ENCODE data around the gene CDC42SE2. TPM values are rescaled to one million over a fixed set of nuclear protein-coding genes. Genes with fewer than 3 reads are reported as not detected.

Gene CDC42SE2
- polyA plus RNA-seq, 1 experiment, result 6.7 TPM

DNA sequence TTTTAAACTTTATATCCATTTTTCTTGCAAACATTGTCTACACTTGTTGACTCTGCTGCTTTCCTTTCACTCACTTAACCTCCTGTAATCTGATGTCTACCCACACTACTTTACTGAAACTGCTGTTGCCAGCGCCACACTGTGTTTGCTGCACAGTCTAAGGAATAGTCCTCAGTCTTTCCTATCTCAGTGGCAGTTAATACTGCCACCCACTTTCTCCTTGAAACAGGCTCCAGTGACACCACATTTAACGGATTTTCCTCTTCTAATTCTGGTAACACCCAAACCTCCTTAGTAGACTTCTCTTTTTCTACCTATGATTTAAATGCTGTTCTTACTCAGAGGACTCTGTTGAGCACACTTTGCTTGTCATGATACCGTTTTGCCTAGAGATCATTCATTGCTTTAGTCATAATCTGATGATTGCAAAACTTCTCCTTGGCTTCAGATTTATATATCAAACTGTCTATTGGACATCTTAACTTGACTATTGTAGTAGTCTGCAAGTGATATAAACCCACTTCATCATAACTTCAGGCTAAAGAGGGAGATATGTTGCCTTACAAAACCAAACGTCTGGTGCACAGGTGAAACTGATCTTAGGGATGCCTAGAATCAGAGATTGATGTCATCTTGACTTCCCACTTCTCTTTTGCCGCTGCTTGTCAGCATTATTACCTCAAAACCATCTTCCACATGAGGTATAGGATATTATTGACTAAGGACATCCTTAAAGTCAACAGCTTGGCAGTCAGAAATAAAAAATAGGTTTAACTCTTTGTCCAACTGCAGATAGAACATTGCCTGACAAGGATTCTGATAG lies 94.1 kb downstream of the CDC42SE2 start:
- ChIA-PET CTCF (no interaction called here), POLR2A (no interaction called here)
- TF ChIP-seq, protein P1, sequence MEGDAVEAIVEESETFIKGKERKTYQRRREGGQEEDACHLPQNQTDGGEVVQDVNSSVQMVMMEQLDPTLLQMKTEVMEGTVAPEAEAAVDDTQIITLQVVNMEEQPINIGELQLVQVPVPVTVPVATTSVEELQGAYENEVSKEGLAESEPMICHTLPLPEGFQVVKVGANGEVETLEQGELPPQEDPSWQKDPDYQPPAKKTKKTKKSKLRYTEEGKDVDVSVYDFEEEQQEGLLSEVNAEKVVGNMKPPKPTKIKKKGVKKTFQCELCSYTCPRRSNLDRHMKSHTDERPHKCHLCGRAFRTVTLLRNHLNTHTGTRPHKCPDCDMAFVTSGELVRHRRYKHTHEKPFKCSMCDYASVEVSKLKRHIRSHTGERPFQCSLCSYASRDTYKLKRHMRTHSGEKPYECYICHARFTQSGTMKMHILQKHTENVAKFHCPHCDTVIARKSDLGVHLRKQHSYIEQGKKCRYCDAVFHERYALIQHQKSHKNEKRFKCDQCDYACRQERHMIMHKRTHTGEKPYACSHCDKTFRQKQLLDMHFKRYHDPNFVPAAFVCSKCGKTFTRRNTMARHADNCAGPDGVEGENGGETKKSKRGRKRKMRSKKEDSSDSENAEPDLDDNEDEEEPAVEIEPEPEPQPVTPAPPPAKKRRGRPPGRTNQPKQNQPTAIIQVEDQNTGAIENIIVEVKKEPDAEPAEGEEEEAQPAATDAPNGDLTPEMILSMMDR (IDR thresholded peaks at IDR 0.05; ENCODE audit: insufficient read depth, low read depth, low read length), result no peak
- H3K27me3 ChIP-seq (ENCODE audit: control insufficient read depth, insufficient read depth, low read length), result no peaks in the 10 kb centered on the region
- H3K4me3 ChIP-seq (ENCODE audit: low read depth, low read length), result no peak overlapping the region
- H3K36me3 ChIP-seq (ENCODE audit: control insufficient read depth, insufficient read depth, low read length), result no peaks in the 10 kb centered on the region
- DNase-seq (ENCODE audit: low read depth), result no peak

DNA sequence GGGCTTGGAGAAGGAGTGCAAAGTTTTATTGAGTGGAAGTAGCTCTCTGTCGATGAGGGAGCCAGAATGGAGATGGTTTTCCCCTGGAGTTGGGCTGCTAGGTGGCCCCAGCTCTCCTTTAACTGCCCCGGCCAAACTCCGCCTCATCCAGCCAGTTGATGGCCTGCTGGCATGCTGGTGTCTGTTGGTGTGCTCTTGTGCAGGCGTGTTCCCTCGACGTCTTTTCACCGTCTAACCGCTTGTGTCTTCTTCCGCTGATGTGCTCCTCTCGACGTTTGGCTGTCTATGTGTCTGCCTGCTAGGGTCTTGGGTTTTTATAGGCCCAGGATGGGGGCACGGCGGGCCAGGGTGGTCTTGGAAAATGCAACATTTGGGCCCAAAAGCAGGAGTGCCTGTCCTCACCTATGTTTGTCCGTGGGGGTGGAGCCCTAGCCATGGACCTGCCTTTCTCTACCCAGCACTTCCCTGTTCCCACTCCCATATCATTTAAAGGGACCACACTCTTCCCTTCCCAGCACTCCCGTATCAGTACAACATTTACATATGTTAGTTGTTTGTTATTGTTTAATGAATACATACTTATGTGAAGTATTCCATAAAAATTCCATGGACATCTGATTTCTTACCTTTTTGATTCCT lies 97.9 kb downstream of the CDC42SE2 start:
- H3K27me3 ChIP-seq (ENCODE audit: control insufficient read depth, insufficient read depth, low read length), result no peaks in the 10 kb centered on the region
- H3K4me3 ChIP-seq (ENCODE audit: low read depth, low read length), result no peak overlapping the region
- ChIA-PET POLR2A (no interaction called here), CTCF (no interaction called here)
- H3K36me3 ChIP-seq (ENCODE audit: control insufficient read depth, insufficient read depth, low read length), result no peaks in the 10 kb centered on the region
- TF ChIP-seq, protein P1 (IDR thresholded peaks at IDR 0.05; ENCODE audit: insufficient read depth, low read depth, low read length), result no peak
- no peak for DNase-seq (ENCODE audit: low read depth)

DNA sequence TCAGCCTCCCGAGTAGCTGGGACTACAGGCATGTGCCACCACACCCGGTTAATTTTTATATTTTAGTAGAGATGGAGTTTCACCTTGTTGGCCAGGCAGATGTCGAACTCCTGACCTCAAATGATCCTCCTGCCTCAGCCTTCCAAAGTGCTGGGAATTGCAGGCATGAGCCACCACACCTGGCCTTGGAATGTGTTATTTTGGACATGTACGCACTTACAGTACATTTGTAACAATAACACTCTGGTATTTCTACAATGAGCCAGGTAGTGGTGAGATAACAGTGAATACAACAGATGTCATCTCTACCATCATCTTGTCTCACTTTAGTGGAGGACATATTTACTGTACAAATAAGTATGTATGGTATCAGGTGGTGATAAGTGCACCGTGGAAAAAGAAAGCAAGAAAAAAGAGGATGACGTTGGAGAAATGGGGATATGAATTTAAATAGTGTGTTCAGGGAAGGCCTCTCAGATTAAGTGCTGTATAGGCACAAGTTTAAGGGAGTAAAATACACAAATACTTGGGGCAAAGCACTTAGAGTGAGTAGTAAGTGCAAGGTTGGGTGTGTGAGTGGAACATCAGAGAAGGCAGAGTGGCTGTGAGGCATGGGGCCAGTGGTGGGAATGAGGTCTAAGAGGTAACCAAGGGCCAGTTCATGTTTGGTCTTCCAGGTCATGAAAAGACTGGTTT lies 100.1 kb downstream of the CDC42SE2 start:
- CTCF ChIA-PET, result interaction anchor here (1.2 kb wide), 1 partner anchor 10 kb away, joined by 3 read pairs; no protein-coding TSS in a partner anchor
- Histone ChIP-seq H3K27me3 (ENCODE audit: control insufficient read depth, insufficient read depth, low read length) (no peaks in the 10 kb centered on the region), H3K4me3 (ENCODE audit: low read depth, low read length) (no peak overlapping the region), H3K36me3 (ENCODE audit: control insufficient read depth, insufficient read depth, low read length) (no peaks in the 10 kb centered on the region)
- no peak for DNase-seq (ENCODE audit: low read depth)
- TF ChIP-seq, protein P1 (IDR thresholded peaks at IDR 0.05; ENCODE audit: insufficient read depth, low read depth, low read length), result no peak
- POLR2A ChIA-PET, result no interaction called here

DNA sequence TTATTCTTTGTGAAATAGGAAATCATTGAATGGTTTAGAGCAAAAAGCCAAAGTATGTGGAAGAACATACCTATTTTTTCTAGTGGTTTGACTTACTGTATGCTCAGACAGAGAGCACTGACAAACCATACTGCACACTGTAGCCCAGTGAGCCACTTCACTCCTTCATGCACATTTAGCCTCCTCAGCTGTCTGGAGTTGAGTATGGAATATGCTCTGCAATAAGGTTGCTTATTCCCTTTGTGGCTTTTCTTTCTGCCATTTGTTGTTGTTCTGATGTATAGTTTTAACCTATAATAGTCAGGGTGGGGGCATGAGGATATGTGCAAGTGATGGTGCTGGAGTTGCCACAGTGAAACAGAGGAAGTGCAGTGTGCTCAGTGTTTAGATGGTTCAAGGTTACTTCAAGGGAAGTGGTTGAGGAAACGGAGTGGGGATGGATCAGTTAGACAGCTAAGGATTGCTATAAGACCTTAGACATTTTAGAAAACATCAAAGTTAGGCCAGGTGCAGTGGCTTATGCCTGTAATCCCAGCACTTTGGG lies 100.7 kb downstream of the CDC42SE2 start:
- no peak for DNase-seq (ENCODE audit: low read depth)
- TF ChIP-seq, protein P1 (IDR thresholded peaks at IDR 0.05; ENCODE audit: insufficient read depth, low read depth, low read length), result no peak
- Histone ChIP-seq H3K4me3 (ENCODE audit: low read depth, low read length) (no peak overlapping the region), H3K27me3 (ENCODE audit: control insufficient read depth, insufficient read depth, low read length) (no peaks in the 10 kb centered on the region), H3K36me3 (ENCODE audit: control insufficient read depth, insufficient read depth, low read length) (no peaks in the 10 kb centered on the region)
- ChIA-PET POLR2A (no interaction called here), CTCF (interaction anchor here (0.7 kb wide), 1 partner anchor 18 kb away, joined by 3 read pairs; no protein-coding TSS in a partner anchor)

DNA sequence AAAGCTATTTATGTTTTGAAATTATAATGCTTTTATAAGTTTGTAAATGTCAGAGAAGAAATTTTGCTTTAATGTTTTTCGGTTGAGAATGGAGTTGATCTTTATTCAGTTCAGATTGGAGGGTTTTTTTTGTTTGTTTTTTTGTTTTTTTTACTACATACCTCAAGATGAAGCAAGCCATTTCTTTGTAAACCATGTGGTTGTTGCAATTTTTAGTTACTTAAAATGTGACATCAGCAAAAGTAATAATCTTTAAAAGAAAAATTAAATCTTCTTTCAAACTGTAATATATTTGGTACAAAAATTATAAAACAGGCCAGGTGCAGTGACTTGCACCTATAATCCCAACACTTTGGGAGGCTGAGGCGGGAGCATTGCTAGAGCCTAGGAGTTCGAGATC lies 102.6 kb downstream of the CDC42SE2 start:
- CTCF ChIA-PET, result interaction anchor here (1.1 to 1.7 kb wide), 3 partner anchors 11 to 16 kb away, joined by 4 to 5 read pairs (median 5); no protein-coding TSS in a partner anchor
- DNase-seq (ENCODE audit: low read depth), result no peak

More for the DNA sequence above, 102.6 kb downstream of the CDC42SE2 start:
- Histone ChIP-seq H3K36me3 (ENCODE audit: control insufficient read depth, insufficient read depth, low read length) (no peaks in the 10 kb centered on the region), H3K4me3 (ENCODE audit: low read depth, low read length) (no peak overlapping the region), H3K27me3 (ENCODE audit: control insufficient read depth, insufficient read depth, low read length) (no peaks in the 10 kb centered on the region)
- TF ChIP-seq, protein P1 (IDR thresholded peaks at IDR 0.05; ENCODE audit: insufficient read depth, low read depth, low read length), result no peak
- POLR2A ChIA-PET, result no interaction called here

Data from BJ (cell line).